ENCODE data around the gene KASH5. TPM values are rescaled to one million over a fixed set of nuclear protein-coding genes. Genes with fewer than 3 reads are reported as not detected.
A peak's percentile ranks its signal among the peaks of the same experiment; 100 is the strongest.

Gene KASH5
- total RNA-seq, 2 experiments from 2014 or later, result 12.0 to 16.3 TPM

DNA sequence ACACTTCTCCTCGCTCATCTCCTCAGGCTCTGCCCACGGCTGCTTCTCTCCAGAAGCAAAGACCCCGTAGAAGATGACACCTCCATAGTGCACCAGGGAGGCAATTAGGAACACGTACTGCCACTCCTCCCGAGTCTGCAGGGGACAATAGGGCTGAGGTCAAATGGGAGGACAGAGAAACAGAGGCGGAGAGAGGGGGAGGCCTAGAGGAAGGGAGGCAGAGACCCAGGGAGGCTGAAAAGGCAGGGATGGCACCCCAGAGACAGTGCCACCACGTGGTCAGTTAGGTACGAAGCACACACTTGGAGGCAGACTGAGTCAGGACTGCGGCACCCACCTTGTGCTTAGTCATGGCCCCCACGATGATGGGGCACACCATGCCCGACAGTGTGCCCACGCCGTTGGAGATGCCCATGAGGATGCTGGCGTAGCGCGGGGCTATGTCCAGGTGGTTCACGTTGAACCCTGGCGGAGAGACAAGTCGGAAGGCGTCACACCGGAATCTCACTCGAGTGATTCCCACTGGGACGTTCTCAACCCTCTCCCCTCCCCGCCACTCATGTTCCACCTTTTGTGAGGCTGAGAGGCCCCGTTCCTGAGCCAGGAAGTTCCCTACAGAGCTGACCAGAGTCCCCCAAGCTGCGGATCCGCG is 42.8 kb downstream of the KASH5 start:
- DNase-seq (ENCODE audit: low spot score), result peak; percentile 79
- Histone ChIP-seq H2AFZ (ENCODE audit: low read length) (peak overlapping the region; percentile 22; the same call in 1 of the 2 replicates), H3K9me2 (ENCODE audit: insufficient read depth, low read length) (no peaks in the 10 kb centered on the region), H3K27ac (ENCODE audit: low read depth, low read length, poor library complexity, severe bottlenecking) (no peak overlapping the region), H3K9me3 (ENCODE audit: low read length) (no peaks in the 10 kb centered on the region), H3K4me1 (ENCODE audit: insufficient read depth, low read length, poor library complexity, severe bottlenecking) (peaks cover 41% of the 10 kb centered on the region), H4K20me1 (ENCODE audit: insufficient read depth, low read length) (no peaks in the 10 kb centered on the region), H3K4me2 (ENCODE audit: low read length) (peak overlapping the region; percentile 5; the same call in 1 of the 2 replicates), H3K36me3 (ENCODE audit: insufficient read depth, low read length) (no peaks in the 10 kb centered on the region), H3K4me3 (ENCODE audit: low read depth, low read length, poor library complexity, severe bottlenecking) (no peak overlapping the region), H3K79me2 (ENCODE audit: insufficient read depth, low read depth, low read length) (no peaks in the 10 kb centered on the region)
- no peak for TF ChIP-seq EZH2phosphoT487 (IDR thresholded peaks at IDR 0.05; ENCODE audit: borderline replicate concordance, low read depth, low read length)
- TF ChIP-seq, protein P1, sequence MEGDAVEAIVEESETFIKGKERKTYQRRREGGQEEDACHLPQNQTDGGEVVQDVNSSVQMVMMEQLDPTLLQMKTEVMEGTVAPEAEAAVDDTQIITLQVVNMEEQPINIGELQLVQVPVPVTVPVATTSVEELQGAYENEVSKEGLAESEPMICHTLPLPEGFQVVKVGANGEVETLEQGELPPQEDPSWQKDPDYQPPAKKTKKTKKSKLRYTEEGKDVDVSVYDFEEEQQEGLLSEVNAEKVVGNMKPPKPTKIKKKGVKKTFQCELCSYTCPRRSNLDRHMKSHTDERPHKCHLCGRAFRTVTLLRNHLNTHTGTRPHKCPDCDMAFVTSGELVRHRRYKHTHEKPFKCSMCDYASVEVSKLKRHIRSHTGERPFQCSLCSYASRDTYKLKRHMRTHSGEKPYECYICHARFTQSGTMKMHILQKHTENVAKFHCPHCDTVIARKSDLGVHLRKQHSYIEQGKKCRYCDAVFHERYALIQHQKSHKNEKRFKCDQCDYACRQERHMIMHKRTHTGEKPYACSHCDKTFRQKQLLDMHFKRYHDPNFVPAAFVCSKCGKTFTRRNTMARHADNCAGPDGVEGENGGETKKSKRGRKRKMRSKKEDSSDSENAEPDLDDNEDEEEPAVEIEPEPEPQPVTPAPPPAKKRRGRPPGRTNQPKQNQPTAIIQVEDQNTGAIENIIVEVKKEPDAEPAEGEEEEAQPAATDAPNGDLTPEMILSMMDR (conservative IDR thresholded peaks at IDR 0.05; ENCODE audit: low read length), result peak; percentile 75
- POLR2A ChIA-PET, result no interaction called here
- CTCF ChIA-PET (ENCODE audit: unreplicated experiment), result no interaction called here
- BruUV-seq (replicated peaks), result no TSS peak
- intact Hi-C loops (cut with micrococcal nuclease; ENCODE audit: unreplicated experiment), result loop anchor here (1.0 kb wide), 1 partner anchor 39 kb away; no protein-coding TSS in a partner anchor

DNA sequence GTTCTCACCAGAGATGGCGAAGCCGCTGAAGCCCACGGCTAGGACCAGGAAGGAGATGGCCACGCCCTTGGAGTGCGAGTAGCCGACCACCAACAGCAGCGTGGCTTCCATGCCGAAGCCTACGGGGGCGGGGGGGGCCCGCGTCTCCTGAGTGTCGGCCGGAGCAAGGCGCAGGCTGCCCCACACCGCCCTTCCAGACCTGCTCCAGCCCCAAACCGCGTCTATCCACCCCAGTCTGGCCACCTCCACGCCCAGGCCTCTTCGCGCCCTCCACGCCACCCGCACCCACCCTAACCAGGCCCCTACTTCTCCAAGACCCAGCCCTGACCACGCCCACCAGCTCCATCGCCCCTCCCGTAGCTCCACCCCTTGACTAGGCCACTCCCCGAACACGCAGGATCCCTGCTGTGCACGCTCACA is 43.3 kb downstream of the KASH5 start:
- H3K9me2 ChIP-seq (ENCODE audit: insufficient read depth, low read length), result no peaks in the 10 kb centered on the region
- TF ChIP-seq, protein P1 (conservative IDR thresholded peaks at IDR 0.05; ENCODE audit: low read length), result no peak
- TF ChIP-seq EZH2phosphoT487 (IDR thresholded peaks at IDR 0.05; ENCODE audit: borderline replicate concordance, low read depth, low read length), result no peak
- ChIA-PET CTCF (ENCODE audit: unreplicated experiment) (interaction anchor here (0.8 kb wide), 1 partner anchor 40 kb away, joined by 5 read pairs; no protein-coding TSS in a partner anchor), POLR2A (no interaction called here)
- no peak overlapping the region for H3K4me3 ChIP-seq (ENCODE audit: low read depth, low read length, poor library complexity, severe bottlenecking)
- intact Hi-C loops (cut with micrococcal nuclease; ENCODE audit: unreplicated experiment), result no loop called here
- H3K9me3 ChIP-seq (ENCODE audit: low read length), result no peaks in the 10 kb centered on the region
- no peaks in the 10 kb centered on the region for H4K20me1 ChIP-seq (ENCODE audit: insufficient read depth, low read length)
- no TSS peak for BruUV-seq (replicated peaks)
- no peak overlapping the region for H3K27ac ChIP-seq (ENCODE audit: low read depth, low read length, poor library complexity, severe bottlenecking)
- no peak overlapping the region for H2AFZ ChIP-seq (ENCODE audit: low read length)
- DNase-seq (ENCODE audit: low spot score), result no peak
- peaks cover 41% of the 10 kb centered on the region for H3K4me1 ChIP-seq (ENCODE audit: insufficient read depth, low read length, poor library complexity, severe bottlenecking)
- no peaks in the 10 kb centered on the region for H3K79me2 ChIP-seq (ENCODE audit: insufficient read depth, low read depth, low read length)
- H3K36me3 ChIP-seq (ENCODE audit: insufficient read depth, low read length), result no peaks in the 10 kb centered on the region
- H3K4me2 ChIP-seq (ENCODE audit: low read length), result no peak overlapping the region

Data from OCI-LY7 (cell line).